PC-3 (cell line): Measurements from ENCODE around the gene OPRM1.

Experiments used
- EZH2 ChIP-seq: fragments of 300-600 bp; sonication (generic); IDR thresholded peaks from one replicate; pipeline ENCODE4 v1.6.1; 2017; ENCODE audit warnings: antibody characterized with exemption, mild to moderate bottlenecking, low read length; ENCODE audit not compliant: unreplicated experiment
- EZH2phosphoT487 ChIP-seq: fragments of 300-600 bp; sonication (generic); IDR thresholded peaks from 2 replicates; pipeline ENCODE4 v1.6.1; 2018; ENCODE audit warnings: mild to moderate bottlenecking, antibody characterized with exemption, low read length, borderline replicate concordance
- TF ChIP-seq, protein P1 (sequence below): fragments of 300-600 bp; sonication (generic); conservative IDR thresholded peaks from 2 replicates; pipeline ENCODE4 v1.5.1; 2017; ENCODE audit warnings: antibody characterized with exemption, low read depth, mild to moderate bottlenecking, low read length

DNA sequence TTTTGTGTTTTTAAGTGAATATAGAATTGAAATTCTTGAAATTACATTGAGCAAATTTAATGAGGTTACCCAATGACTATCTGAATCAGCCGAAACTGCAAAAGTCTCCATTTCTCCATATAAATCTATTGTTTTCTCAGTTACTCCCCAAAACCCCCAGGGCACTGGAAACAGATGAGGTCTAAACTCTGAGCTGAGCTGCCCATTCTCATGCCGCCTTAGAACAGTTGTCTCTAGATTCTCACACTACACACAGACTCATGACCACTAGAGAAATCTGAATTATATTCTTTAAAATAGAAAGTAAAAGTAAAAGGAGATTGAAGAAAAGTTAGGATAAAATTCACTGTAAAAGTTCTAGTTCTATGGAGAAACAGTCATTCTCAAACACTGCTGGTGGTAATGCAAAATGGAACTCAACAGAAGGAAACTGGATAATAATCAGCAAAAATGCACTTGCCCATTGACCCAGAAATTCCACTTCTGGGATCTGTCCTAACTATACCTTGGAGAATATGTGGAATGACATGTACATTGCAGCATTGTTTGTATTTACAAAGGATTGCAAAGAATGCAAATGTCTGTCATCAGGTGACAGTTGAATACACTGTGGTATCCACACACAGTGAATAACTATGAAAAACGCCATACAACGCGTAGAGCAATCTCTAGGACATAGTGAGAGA lies 192.0 kb downstream of the OPRM1 start:
- TF ChIP-seq, protein P1, sequence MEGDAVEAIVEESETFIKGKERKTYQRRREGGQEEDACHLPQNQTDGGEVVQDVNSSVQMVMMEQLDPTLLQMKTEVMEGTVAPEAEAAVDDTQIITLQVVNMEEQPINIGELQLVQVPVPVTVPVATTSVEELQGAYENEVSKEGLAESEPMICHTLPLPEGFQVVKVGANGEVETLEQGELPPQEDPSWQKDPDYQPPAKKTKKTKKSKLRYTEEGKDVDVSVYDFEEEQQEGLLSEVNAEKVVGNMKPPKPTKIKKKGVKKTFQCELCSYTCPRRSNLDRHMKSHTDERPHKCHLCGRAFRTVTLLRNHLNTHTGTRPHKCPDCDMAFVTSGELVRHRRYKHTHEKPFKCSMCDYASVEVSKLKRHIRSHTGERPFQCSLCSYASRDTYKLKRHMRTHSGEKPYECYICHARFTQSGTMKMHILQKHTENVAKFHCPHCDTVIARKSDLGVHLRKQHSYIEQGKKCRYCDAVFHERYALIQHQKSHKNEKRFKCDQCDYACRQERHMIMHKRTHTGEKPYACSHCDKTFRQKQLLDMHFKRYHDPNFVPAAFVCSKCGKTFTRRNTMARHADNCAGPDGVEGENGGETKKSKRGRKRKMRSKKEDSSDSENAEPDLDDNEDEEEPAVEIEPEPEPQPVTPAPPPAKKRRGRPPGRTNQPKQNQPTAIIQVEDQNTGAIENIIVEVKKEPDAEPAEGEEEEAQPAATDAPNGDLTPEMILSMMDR, result no peak
- no peak for TF ChIP-seq EZH2phosphoT487
- no peak for TF ChIP-seq EZH2
